HepG2 (cell line): Measurements from ENCODE around the gene CCDC97. TPM values are rescaled to one million over a fixed set of nuclear protein-coding genes. Genes with fewer than 3 reads are reported as not detected.

Experiments
- ARNTL ChIP-seq: sonication (generic); formaldehyde crosslinking; IDR thresholded peaks from 2 replicates; pipeline ENCODE4 v1.4.0; 2020; ENCODE audit warnings: mild to moderate bottlenecking, missing genetic modification reagents
- KAT2B ChIP-seq: fragments of 150-350 bp; IDR thresholded peaks from 2 replicates; pipeline ENCODE4 v1.6.1; 2014; ENCODE audit warnings: low read depth, low read length, borderline replicate concordance
- MED1 ChIP-seq: sonication (generic); formaldehyde crosslinking; IDR thresholded peaks from 2 replicates; pipeline ENCODE4 v1.4.0; 2020; ENCODE audit warnings: missing genetic modification reagents
- NFE2L2 ChIP-seq: fragments of 150-350 bp; IDR thresholded peaks from 2 replicates; pipeline ENCODE4 v1.6.1; 2014; ENCODE audit warnings: low read length
- POLR2AphosphoS5 ChIP-seq: IDR thresholded peaks from 2 replicates; pipeline ENCODE4 v1.6.1; 2012; ENCODE audit warnings: low read depth, low read length
- SMAD1 ChIP-seq: sonication (generic); formaldehyde crosslinking; IDR thresholded peaks from 2 replicates; pipeline ENCODE4 v1.4.0; 2020; ENCODE audit warnings: missing genetic modification reagents, low read depth, mild to moderate bottlenecking, borderline replicate concordance
- SNAI1 ChIP-seq: sonication (generic); formaldehyde crosslinking; IDR thresholded peaks from 2 replicates; pipeline ENCODE4 v1.5.0; 2020; ENCODE audit warnings: mild to moderate bottlenecking, missing genetic modification reagents, borderline replicate concordance
- YY1 ChIP-seq: IDR thresholded peaks from 2 replicates; pipeline ENCODE4 v1.6.1; 2011; ENCODE audit warnings: low read length, low read depth, moderate library complexity, mild to moderate bottlenecking; ENCODE audit not compliant: insufficient read depth, insufficient replicate concordance
- ZMYM4 ChIP-seq: sonication (generic); formaldehyde crosslinking; IDR thresholded peaks from 2 replicates; pipeline ENCODE4 v1.8.1; 2023; ENCODE audit warnings: mild to moderate bottlenecking, missing genetic modification reagents
- ZNF317 ChIP-seq: sonication (generic); formaldehyde crosslinking; IDR thresholded peaks from 2 replicates; pipeline ENCODE4 v1.5.0; 2020; ENCODE audit warnings: mild to moderate bottlenecking, missing genetic modification reagents
- ZNF549 ChIP-seq: sonication (generic); formaldehyde crosslinking; IDR thresholded peaks from 2 replicates; pipeline ENCODE4 v1.5.0; 2020; ENCODE audit warnings: missing genetic modification reagents
- ZNF589 ChIP-seq: sonication (generic); formaldehyde crosslinking; conservative IDR thresholded peaks from 2 replicates; pipeline ENCODE4 v1.8.0; 2022; ENCODE audit warnings: mild to moderate bottlenecking, moderate library complexity, missing genetic modification reagents
- ZNF674 ChIP-seq: sonication (generic); formaldehyde crosslinking; IDR thresholded peaks from 2 replicates; pipeline ENCODE4 v1.5.0; 2020; ENCODE audit warnings: low read depth, mild to moderate bottlenecking, missing genetic modification reagents
- ZNF7 ChIP-seq: IDR thresholded peaks from 2 replicates; pipeline ENCODE4 v1.6.1; 2016; ENCODE audit warnings: missing biosample characterization, missing genetic modification reagents
- polyA plus RNA-seq, 8 experiments: library from polyadenylated mRNA; depleted of rRNA in 3 of 8; stranded (reverse) in 7 of 8; unstranded in 1 of 8; fragments of >200 nt; fragmentation: Illumina TruSeq in 4 of 8; extraction: Trizol in 4 of 8; gene quantifications; 2 replicates each; pipeline versions ENCODE4 v1.2.1 to v1.2.3, GENCODE V29; 2011 to 2016; ENCODE audit warnings: low read depth in 4 of 8, missing spikeins in 1 of 8, mixed read lengths in 1 of 8; ENCODE audit not compliant: insufficient read depth in 1 of 8
- total RNA-seq, 5 experiments: library from RNA; depleted of rRNA; stranded (reverse); fragments of >200 nt; fragmentation: Illumina TruSeq; extraction: Trizol; gene quantifications; 2 replicates each; pipeline ENCODE4 v1.2.3, GENCODE V29; 2016; ENCODE audit warnings: low read depth in 1 of 5
- TF ChIP-seq, protein P1 (sequence below): sonication (generic); formaldehyde crosslinking; IDR thresholded peaks from 2 replicates; pipeline ENCODE4 v1.5.0; 2020; ENCODE audit warnings: missing genetic modification reagents
- TF ChIP-seq, protein P2 (sequence below): sonication (generic); formaldehyde crosslinking; IDR thresholded peaks from 2 replicates; pipeline ENCODE4 v1.5.0; 2020; ENCODE audit warnings: mild to moderate bottlenecking, missing genetic modification reagents
- TF ChIP-seq, protein P3 (sequence below): sonication (generic); formaldehyde crosslinking; IDR thresholded peaks from 2 replicates; pipeline ENCODE4 v1.4.0; 2020; ENCODE audit warnings: missing genetic modification reagents, borderline replicate concordance
- TF ChIP-seq, protein P4 (sequence below): IDR thresholded peaks from 2 replicates; pipeline ENCODE4 v1.6.1; 2016
- TF ChIP-seq, protein P5 (sequence below): sonication (generic); formaldehyde crosslinking; IDR thresholded peaks from 2 replicates; pipeline ENCODE4 v1.4.0; 2020; ENCODE audit warnings: missing genetic modification reagents, borderline replicate concordance

The CCDC97 gene
- total and polyA plus RNA-seq, 2 of the 13 experiments (the other 11 are each of a cell fraction or from before 2014, with no cell fraction given), result 6.2 to 7.3 TPM

DNA sequence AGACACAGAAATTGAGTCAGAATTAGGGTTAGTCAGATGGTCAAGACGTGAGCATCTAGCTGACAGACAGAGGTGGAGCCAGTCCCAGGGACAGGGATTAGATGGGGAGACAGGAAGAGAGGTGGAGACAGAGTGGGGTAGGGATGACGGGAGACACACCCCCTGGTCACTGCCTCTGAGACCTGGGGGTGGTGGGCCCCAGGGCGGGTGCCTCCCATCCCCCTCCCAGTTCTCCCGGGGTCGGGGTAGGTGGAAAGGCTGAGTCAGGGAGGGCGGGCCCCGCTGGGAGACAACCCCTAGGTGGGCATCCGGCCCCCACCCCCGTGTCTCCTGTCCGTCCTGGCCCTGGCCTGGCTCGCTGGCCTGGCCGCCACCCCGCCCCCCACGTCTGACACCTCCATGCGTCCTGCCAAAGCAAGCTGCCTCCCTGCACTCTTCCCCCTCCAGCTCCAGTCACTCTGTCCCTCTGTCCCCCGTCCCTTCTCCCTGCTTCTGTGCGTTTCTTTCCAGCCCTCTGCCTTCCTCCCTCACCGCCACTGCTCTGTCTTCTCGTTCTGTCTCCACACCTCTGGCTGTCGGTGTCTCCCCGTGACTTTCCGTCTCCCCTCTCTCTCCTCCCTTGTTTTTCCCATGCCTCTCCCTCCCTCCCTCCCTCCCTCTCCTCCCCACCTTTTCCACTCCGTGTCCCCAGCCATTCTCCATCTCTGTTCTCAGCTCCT, 15.1 kb downstream of the CCDC97 start (continued):
- TF ChIP-seq, protein P1, sequence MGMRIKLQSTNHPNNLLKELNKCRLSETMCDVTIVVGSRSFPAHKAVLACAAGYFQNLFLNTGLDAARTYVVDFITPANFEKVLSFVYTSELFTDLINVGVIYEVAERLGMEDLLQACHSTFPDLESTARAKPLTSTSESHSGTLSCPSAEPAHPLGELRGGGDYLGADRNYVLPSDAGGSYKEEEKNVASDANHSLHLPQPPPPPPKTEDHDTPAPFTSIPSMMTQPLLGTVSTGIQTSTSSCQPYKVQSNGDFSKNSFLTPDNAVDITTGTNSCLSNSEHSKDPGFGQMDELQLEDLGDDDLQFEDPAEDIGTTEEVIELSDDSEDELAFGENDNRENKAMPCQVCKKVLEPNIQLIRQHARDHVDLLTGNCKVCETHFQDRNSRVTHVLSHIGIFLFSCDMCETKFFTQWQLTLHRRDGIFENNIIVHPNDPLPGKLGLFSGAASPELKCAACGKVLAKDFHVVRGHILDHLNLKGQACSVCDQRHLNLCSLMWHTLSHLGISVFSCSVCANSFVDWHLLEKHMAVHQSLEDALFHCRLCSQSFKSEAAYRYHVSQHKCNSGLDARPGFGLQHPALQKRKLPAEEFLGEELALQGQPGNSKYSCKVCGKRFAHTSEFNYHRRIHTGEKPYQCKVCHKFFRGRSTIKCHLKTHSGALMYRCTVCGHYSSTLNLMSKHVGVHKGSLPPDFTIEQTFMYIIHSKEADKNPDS (CRISPR knock-in tag), result no peak
- no peak for TF ChIP-seq ARNTL
- no peak for TF ChIP-seq ZNF674
- no peak for TF ChIP-seq NFE2L2
- TF ChIP-seq, protein P2, sequence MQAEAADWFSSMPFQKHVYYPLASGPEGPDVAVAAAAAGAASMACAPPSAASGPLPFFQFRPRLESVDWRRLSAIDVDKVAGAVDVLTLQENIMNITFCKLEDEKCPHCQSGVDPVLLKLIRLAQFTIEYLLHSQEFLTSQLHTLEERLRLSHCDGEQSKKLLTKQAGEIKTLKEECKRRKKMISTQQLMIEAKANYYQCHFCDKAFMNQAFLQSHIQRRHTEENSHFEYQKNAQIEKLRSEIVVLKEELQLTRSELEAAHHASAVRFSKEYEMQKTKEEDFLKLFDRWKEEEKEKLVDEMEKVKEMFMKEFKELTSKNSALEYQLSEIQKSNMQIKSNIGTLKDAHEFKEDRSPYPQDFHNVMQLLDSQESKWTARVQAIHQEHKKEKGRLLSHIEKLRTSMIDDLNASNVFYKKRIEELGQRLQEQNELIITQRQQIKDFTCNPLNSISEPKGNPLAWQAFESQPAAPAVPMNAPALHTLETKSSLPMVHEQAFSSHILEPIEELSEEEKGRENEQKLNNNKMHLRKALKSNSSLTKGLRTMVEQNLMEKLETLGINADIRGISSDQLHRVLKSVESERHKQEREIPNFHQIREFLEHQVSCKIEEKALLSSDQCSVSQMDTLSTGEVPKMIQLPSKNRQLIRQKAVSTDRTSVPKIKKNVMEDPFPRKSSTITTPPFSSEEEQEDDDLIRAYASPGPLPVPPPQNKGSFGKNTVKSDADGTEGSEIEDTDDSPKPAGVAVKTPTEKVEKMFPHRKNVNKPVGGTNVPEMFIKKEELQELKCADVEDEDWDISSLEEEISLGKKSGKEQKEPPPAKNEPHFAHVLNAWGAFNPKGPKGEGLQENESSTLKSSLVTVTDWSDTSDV, result no peak
- TF ChIP-seq ZNF7 (CRISPR knock-in tag), result no peak
- TF ChIP-seq, protein P3, sequence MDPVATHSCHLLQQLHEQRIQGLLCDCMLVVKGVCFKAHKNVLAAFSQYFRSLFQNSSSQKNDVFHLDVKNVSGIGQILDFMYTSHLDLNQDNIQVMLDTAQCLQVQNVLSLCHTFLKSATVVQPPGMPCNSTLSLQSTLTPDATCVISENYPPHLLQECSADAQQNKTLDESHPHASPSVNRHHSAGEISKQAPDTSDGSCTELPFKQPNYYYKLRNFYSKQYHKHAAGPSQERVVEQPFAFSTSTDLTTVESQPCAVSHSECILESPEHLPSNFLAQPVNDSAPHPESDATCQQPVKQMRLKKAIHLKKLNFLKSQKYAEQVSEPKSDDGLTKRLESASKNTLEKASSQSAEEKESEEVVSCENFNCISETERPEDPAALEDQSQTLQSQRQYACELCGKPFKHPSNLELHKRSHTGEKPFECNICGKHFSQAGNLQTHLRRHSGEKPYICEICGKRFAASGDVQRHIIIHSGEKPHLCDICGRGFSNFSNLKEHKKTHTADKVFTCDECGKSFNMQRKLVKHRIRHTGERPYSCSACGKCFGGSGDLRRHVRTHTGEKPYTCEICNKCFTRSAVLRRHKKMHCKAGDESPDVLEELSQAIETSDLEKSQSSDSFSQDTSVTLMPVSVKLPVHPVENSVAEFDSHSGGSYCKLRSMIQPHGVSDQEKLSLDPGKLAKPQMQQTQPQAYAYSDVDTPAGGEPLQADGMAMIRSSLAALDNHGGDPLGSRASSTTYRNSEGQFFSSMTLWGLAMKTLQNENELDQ (CRISPR knock-in tag), result no peak
- no peak for TF ChIP-seq ZNF549 (CRISPR knock-in tag)
- no peak for TF ChIP-seq ZNF317 (CRISPR knock-in tag)
- peak; percentile 67; the same call in 1 of the 2 replicates for TF ChIP-seq MED1 (CRISPR knock-in tag)
- 0 out of 2 replicates have a peak, but pooled peaks have one; percentile 42 for TF ChIP-seq ZNF589 (CRISPR knock-in tag)
- TF ChIP-seq POLR2AphosphoS5, result no peak
- TF ChIP-seq, protein P4, sequence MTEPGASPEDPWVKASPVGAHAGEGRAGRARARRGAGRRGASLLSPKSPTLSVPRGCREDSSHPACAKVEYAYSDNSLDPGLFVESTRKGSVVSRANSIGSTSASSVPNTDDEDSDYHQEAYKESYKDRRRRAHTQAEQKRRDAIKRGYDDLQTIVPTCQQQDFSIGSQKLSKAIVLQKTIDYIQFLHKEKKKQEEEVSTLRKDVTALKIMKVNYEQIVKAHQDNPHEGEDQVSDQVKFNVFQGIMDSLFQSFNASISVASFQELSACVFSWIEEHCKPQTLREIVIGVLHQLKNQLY, result no peak; the same call in 1 of the 2 replicates
- no peak for TF ChIP-seq SNAI1 (CRISPR knock-in tag)
- TF ChIP-seq, protein P5, sequence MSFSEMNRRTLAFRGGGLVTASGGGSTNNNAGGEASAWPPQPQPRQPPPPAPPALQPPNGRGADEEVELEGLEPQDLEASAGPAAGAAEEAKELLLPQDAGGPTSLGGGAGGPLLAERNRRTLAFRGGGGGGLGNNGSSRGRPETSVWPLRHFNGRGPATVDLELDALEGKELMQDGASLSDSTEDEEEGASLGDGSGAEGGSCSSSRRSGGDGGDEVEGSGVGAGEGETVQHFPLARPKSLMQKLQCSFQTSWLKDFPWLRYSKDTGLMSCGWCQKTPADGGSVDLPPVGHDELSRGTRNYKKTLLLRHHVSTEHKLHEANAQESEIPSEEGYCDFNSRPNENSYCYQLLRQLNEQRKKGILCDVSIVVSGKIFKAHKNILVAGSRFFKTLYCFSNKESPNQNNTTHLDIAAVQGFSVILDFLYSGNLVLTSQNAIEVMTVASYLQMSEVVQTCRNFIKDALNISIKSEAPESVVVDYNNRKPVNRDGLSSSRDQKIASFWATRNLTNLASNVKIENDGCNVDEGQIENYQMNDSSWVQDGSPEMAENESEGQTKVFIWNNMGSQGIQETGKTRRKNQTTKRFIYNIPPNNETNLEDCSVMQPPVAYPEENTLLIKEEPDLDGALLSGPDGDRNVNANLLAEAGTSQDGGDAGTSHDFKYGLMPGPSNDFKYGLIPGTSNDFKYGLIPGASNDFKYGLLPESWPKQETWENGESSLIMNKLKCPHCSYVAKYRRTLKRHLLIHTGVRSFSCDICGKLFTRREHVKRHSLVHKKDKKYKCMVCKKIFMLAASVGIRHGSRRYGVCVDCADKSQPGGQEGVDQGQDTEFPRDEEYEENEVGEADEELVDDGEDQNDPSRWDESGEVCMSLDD (CRISPR knock-in tag), result no peak
- no peak for TF ChIP-seq KAT2B
- TF ChIP-seq SMAD1 (CRISPR knock-in tag), result no peak
- no peak for TF ChIP-seq YY1
- no peak for TF ChIP-seq ZMYM4 (CRISPR knock-in tag)
